Measurements from ENCODE around the gene LARGE1. TPM values are rescaled to one million over a fixed set of nuclear protein-coding genes. Genes with fewer than 3 reads are reported as not detected.
"Not testable (repeated sequence)": the region's sequence is repeated elsewhere in the genome, so short reads cannot be mapped to it uniquely, and the experiment has no call there.

The LARGE1 gene
- total RNA-seq, 1 experiment from 2014 or later: 2.5 TPM

GRCh38 chr22:33569018-33569417, 351.3 kb downstream of the LARGE1 start:
- BruUV-seq (replicated peaks): no TSS peak
- Histone ChIP-seq H3K27ac (ENCODE audit: low read length) (no peak overlapping the region), H3K36me3 (ENCODE audit: control insufficient read depth, insufficient read depth, low read length) (no peaks in the 10 kb centered on the region), H3K4me1 (ENCODE audit: control insufficient read depth, insufficient read depth, low read length) (no peaks in the 10 kb centered on the region), H3K9me3 (ENCODE audit: control insufficient read depth, insufficient read depth, low read depth, low read length) (no peaks in the 10 kb centered on the region), H3K4me3 (ENCODE audit: low read depth in 2 of 2, low read length in 2 of 2) (no peak overlapping the region), H3K27me3 (ENCODE audit: control insufficient read depth, insufficient read depth, low read length) (no peaks in the 10 kb centered on the region)
- CTCF ChIA-PET: no interaction called here
- TF ChIP-seq TCF7L2 (IDR thresholded peaks at IDR 0.05; ENCODE audit: low read depth, low read length) (no peak), REST (IDR thresholded peaks at IDR 0.05; ENCODE audit: insufficient read depth in 1 of 2, low read depth in 2 of 2, low read length in 1 of 2) (no peak), POLR2AphosphoS5 (IDR thresholded peaks at IDR 0.05; ENCODE audit: low read depth, low read length) (no peak), CTCF (IDR thresholded peaks at IDR 0.05) (no peak), SIN3A (IDR thresholded peaks at IDR 0.05; ENCODE audit: borderline replicate concordance, insufficient read depth, low read depth, low read length) (no peak)
- POLR2A ChIA-PET: no interaction called here
- in situ Hi-C loops (cut with HindIII; ENCODE audit: low pct_unique_long_range_greater_than_20kb, low sequenced_read_pairs) (no loop called here), intact Hi-C loops (cut with micrococcal nuclease; ENCODE audit: unreplicated experiment) (no loop called here)
- no peak for ATAC-seq
- DNase-seq (ENCODE audit: low read depth, low spot score): no peak

GRCh38 chr22:33566495-33566894, 353.8 kb downstream of the LARGE1 start:
- H3K9me3 ChIP-seq (ENCODE audit: control insufficient read depth, insufficient read depth, low read depth, low read length); H3K4me1 ChIP-seq (ENCODE audit: control insufficient read depth, insufficient read depth, low read length); H3K36me3 ChIP-seq (ENCODE audit: control insufficient read depth, insufficient read depth, low read length); CTCF ChIA-PET; H3K27ac ChIP-seq (ENCODE audit: low read length); H3K4me3 ChIP-seq (ENCODE audit: low read depth in 2 of 2, low read length in 2 of 2); H3K27me3 ChIP-seq (ENCODE audit: control insufficient read depth, insufficient read depth, low read length); DNase-seq (ENCODE audit: low read depth, low spot score); in situ Hi-C loops (cut with HindIII; ENCODE audit: low pct_unique_long_range_greater_than_20kb, low sequenced_read_pairs); BruUV-seq (replicated peaks); ATAC-seq; intact Hi-C loops (cut with micrococcal nuclease; ENCODE audit: unreplicated experiment); POLR2A ChIA-PET: not testable (repeated sequence)

- H3K4me3 ChIP-seq (ENCODE audit: low read depth in 2 of 2, low read length in 2 of 2): no peak overlapping the region
- H3K36me3 ChIP-seq (ENCODE audit: control insufficient read depth, insufficient read depth, low read length): no peaks in the 10 kb centered on the region
- CTCF ChIA-PET: no interaction called here
- no peak for DNase-seq (ENCODE audit: low read depth, low spot score)
- no peak overlapping the region for H3K27ac ChIP-seq (ENCODE audit: low read length)
- POLR2A ChIA-PET: no interaction called here
- no peak for ATAC-seq
- H3K27me3 ChIP-seq (ENCODE audit: control insufficient read depth, insufficient read depth, low read length): no peaks in the 10 kb centered on the region
- in situ Hi-C loops (cut with HindIII; ENCODE audit: low pct_unique_long_range_greater_than_20kb, low sequenced_read_pairs): no loop called here
- intact Hi-C loops (cut with micrococcal nuclease; ENCODE audit: unreplicated experiment): no loop called here
- no TSS peak for BruUV-seq (replicated peaks)
- no peaks in the 10 kb centered on the region for H3K9me3 ChIP-seq (ENCODE audit: control insufficient read depth, insufficient read depth, low read depth, low read length)
- no peaks in the 10 kb centered on the region for H3K4me1 ChIP-seq (ENCODE audit: control insufficient read depth, insufficient read depth, low read length)
- TF ChIP-seq POLR2AphosphoS5 (IDR thresholded peaks at IDR 0.05; ENCODE audit: low read depth, low read length) (no peak), REST (IDR thresholded peaks at IDR 0.05; ENCODE audit: insufficient read depth in 1 of 2, low read depth in 2 of 2, low read length in 1 of 2) (no peak), CTCF (IDR thresholded peaks at IDR 0.05) (no peak), SIN3A (IDR thresholded peaks at IDR 0.05; ENCODE audit: borderline replicate concordance, insufficient read depth, low read depth, low read length) (no peak), TCF7L2 (IDR thresholded peaks at IDR 0.05; ENCODE audit: low read depth, low read length) (no peak)
Measured at GRCh38 chr22:33565580-33565995, 354.7 kb downstream of the LARGE1 start.

Measured in Panc1 (cell line).